ENCODE measurements around the gene TMEM63B.

DNA sequence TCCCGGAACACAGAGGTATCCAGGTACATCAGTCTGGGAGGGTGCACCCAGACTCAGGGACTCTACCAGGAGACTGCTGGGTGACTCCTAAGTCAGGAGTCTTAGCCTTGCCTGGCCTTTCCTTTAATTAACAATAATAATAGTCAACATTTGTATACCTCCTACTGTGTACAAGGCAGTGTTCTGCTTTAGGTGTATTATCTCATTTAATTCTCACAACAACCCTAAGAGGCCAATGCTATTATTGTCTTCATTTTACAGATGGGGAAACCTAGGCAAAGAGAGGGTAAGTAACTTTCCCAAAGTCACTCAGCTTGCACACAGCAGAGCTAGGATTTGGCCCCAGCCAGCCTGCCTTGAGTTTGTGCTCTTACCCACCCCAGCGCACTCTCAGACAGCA is 39.7 kb upstream of the TMEM63B start:
- TF ChIP-seq NRF1 (IDR thresholded peaks at IDR 0.05; ENCODE audit: low read depth, low read length) (no peak), CTCF (IDR thresholded peaks at IDR 0.05; ENCODE audit: control extremely low read depth in 1 of 3, insufficient read depth in 1 of 3, low read depth in 1 of 3, low read length in 3 of 3) (no peak), SP2 (IDR thresholded peaks at IDR 0.05; ENCODE audit: low read length) (no peak), EGR1 (IDR thresholded peaks at IDR 0.05; ENCODE audit: borderline replicate concordance, low read depth, low read length) (no peak), CBX5 (IDR thresholded peaks at IDR 0.05; ENCODE audit: low read depth, low read length) (no peak), ZNF274 (IDR thresholded peaks at IDR 0.05; ENCODE audit: borderline replicate concordance, extremely low read depth, low read length) (no peak), EP300 (IDR thresholded peaks at IDR 0.05; ENCODE audit: borderline replicate concordance in 1 of 2, low read depth in 2 of 2, low read length in 2 of 2) (no peak)
- TF ChIP-seq, protein P1, sequence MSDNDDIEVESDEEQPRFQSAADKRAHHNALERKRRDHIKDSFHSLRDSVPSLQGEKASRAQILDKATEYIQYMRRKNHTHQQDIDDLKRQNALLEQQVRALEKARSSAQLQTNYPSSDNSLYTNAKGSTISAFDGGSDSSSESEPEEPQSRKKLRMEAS (IDR thresholded peaks at IDR 0.05), result no peak

Data from H1 (cell line).